Memory B cell (primary cell): ENCODE data around the gene RASIP1.
"Not testable (repeated sequence)": the region's sequence is repeated elsewhere in the genome, so short reads cannot be mapped to it uniquely, and the experiment has no call there.

Experiments used
- ATAC-seq: fragments of 150-1000 bp; cut with Tn5 transposase; 2 replicates; pipeline ENCODE4 v1.10.0; 2021; ENCODE audit warnings: low read depth, mild to moderate bottlenecking, moderate library complexity
- DNase-seq, 2 donors: peaks; one replicate each; pipeline ENCODE4 v3.0.0; 2022; ENCODE audit warnings: low spot score in 2 of 2
- H3K27ac Mint-ChIP-seq: one replicate; pipeline ENCODE4 v1.8.0; 2022; ENCODE audit warnings: mild to moderate bottlenecking, moderate library complexity, mixed read lengths
- H3K27me3 Mint-ChIP-seq: one replicate; pipeline ENCODE4 v1.8.0; 2022; ENCODE audit warnings: mixed read lengths
- H3K36me3 Mint-ChIP-seq: one replicate; pipeline ENCODE4 v1.8.0; 2022; ENCODE audit warnings: mild to moderate bottlenecking, mixed read lengths
- H3K4me1 Mint-ChIP-seq: one replicate; pipeline ENCODE4 v1.8.0; 2022; ENCODE audit warnings: mixed read lengths
- H3K4me3 Mint-ChIP-seq: one replicate; pipeline ENCODE4 v1.8.0; 2022; ENCODE audit warnings: mild to moderate bottlenecking, moderate library complexity, mixed read lengths
- H3K9me3 Mint-ChIP-seq: one replicate; pipeline ENCODE4 v1.8.0; 2022; ENCODE audit warnings: mixed read lengths

The RASIP1 gene

DNA sequence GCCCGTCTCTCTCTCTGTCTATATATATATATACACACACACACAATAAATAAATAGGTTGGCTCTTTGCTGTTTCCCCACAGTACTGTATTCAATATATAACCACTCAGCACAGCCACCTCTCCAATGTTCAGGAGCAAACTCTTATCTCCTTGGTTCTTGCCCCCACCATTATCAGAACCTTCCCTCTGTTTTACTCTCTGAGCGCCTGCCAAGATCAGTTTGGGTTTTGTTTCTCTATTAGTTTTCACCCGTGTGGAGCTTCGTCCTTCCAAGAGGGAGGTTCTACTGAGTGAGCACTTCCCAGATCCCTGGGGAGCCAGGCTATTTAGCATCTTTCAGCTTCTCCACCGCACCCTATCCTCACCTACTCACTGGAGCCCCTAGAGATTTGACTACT lies 25.4 kb upstream of the RASIP1 start:
- H3K4me1 Mint-ChIP-seq, H3K9me3 Mint-ChIP-seq, DNase-seq, H3K27ac Mint-ChIP-seq, ATAC-seq, H3K4me3 Mint-ChIP-seq, H3K36me3 Mint-ChIP-seq: not testable (repeated sequence)
- H3K27me3 Mint-ChIP-seq = peaks cover 25% of the 10 kb centered on the region

DNA sequence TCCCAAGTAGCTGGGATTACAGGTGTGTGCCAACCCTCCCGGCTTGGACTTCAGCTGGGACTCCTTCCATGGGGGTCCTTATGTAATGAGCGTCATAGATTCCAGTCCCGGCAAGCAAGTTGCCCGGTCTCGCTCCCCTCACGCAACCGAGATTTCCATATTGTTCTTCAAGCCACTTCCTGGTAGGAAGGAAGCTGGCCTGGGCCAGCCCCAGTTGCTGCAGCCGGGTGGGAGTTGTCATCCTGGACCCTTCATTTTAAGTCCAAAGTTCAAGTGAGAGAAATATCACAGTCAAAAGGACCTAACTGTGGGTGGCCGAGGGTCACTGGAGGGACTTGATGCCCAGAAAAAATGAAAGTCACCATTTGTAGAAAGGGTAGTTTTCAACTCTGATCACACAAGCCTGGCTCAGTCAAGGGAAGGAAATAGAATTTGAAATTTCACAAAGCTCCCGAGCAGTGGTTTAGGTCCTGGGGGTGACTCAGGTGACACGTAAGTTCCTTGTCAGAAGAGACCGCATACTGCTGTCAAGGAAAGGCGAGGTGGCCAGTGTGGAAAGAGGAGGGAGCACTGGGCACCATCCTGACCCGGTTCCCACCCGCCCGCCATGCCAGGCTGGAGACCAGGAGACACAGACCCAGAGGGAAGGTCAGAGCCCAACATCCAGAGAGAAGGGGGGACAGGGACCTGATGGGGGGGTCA lies 20.2 kb upstream of the RASIP1 start:
- DNase-seq = no peak
- Mint-ChIP-seq H3K9me3 (no peaks in the 10 kb centered on the region), H3K4me1 (peaks cover 2% of the 10 kb centered on the region), H3K27me3 (peaks cover 19% of the 10 kb centered on the region), H3K4me3 (no peak overlapping the region), H3K36me3 (no peaks in the 10 kb centered on the region), H3K27ac (no peak overlapping the region)
- no peak for ATAC-seq

DNA sequence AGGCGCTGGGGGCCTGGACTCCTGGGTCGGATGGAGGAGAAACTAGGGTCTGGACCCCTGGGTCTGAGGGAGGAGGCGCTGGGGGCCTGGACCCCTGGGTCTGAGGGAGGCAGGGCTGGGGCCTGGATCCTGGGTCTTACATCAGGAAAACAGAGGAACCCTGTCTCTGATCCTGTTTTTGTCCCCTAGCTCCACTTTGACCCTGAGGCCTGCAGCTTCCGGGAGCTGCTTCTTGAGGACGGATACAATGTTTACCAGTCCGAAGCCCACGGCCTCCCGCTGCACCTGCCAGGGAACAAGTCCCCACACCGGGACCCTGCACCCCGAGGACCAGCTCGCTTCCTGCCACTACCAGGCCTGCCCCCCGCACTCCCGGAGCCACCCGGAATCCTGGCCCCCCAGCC lies 17.3 kb upstream of the RASIP1 start:
- Mint-ChIP-seq H3K4me3 (no peak overlapping the region), H3K9me3 (no peaks in the 10 kb centered on the region), H3K4me1 (peaks cover 9% of the 10 kb centered on the region), H3K27ac (no peak overlapping the region), H3K27me3 (peaks cover 28% of the 10 kb centered on the region), H3K36me3 (no peaks in the 10 kb centered on the region)
- DNase-seq (no peak), ATAC-seq (no peak)

DNA sequence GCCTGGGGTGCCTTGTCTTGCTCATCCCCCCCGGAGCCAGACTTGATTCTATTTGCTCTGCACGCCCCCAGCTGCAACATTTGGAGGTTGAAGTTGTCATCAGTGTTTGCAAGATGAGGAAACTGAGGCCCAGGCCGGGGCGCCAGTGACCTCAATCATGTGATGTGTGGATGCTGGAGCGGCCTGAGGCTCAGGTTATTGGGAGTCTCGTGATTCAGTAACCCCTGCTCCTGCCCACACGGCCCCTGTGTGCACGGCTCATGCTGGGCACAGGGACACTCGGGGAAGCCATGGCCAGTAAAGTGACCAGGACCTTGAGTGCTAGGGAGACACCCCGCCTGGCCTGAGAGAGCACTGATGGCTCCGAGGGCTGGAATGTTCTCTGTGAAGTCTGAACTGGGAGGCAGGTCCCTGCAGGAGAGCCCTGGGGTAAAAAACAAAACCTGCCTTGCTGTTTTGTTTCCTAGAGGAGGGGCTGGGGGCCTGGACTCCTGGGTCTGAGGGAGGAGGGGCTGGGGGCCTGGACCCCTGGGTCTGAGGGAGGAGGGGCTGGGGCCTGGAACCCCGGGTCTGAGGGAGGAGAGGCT lies 16.8 kb upstream of the RASIP1 start:
- no peak for ATAC-seq
- Mint-ChIP-seq H3K27ac (no peak overlapping the region), H3K9me3 (no peaks in the 10 kb centered on the region), H3K27me3 (peaks cover 26% of the 10 kb centered on the region), H3K36me3 (no peaks in the 10 kb centered on the region), H3K4me3 (no peak overlapping the region), H3K4me1 (peaks cover 10% of the 10 kb centered on the region)
- DNase-seq = no peak

DNA sequence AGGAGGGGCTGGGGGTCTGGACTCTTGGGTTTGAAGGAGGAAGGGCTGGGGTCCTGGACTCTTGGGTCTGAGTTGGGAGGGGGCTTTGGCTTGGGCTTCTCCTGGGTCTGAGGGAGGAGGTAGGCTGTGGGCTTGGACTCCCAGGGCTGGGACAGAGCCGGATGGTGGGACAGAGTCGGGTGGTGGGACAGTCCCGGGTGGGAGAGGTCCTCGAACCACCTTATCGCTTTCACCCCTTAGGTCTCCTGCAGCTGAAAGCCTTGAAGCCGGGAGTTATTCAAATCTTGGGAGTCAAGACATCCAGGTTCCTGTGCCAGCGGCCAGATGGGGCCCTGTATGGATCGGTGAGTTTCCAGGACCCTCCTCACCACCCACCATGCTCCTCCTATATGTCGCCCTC lies 16.3 kb upstream of the RASIP1 start:
- Mint-ChIP-seq H3K36me3 (no peaks in the 10 kb centered on the region), H3K27ac (no peak overlapping the region), H3K4me1 (peaks cover 12% of the 10 kb centered on the region), H3K9me3 (no peaks in the 10 kb centered on the region), H3K27me3 (peaks cover 24% of the 10 kb centered on the region), H3K4me3 (no peak overlapping the region)
- ATAC-seq = no peak
- DNase-seq = no peak

DNA sequence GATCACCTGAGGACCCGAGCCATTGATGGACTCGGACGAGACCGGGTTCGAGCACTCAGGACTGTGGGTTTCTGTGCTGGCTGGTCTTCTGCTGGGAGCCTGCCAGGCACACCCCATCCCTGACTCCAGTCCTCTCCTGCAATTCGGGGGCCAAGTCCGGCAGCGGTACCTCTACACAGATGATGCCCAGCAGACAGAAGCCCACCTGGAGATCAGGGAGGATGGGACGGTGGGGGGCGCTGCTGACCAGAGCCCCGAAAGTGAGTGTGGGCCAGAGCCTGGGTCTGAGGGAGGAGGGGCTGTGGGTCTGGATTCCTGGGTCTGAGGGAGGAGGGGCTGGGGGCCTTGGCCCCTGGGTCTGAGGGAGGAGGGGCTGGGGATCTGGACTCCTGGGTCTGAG lies 15.8 kb upstream of the RASIP1 start:
- peaks cover 21% of the 10 kb centered on the region for H3K27me3 Mint-ChIP-seq
- H3K4me1 Mint-ChIP-seq = peaks cover 14% of the 10 kb centered on the region
- H3K27ac Mint-ChIP-seq = no peak overlapping the region
- no peak overlapping the region for H3K4me3 Mint-ChIP-seq
- H3K36me3 Mint-ChIP-seq = no peaks in the 10 kb centered on the region
- DNase-seq (no peak), ATAC-seq (no peak)
- no peaks in the 10 kb centered on the region for H3K9me3 Mint-ChIP-seq

DNA sequence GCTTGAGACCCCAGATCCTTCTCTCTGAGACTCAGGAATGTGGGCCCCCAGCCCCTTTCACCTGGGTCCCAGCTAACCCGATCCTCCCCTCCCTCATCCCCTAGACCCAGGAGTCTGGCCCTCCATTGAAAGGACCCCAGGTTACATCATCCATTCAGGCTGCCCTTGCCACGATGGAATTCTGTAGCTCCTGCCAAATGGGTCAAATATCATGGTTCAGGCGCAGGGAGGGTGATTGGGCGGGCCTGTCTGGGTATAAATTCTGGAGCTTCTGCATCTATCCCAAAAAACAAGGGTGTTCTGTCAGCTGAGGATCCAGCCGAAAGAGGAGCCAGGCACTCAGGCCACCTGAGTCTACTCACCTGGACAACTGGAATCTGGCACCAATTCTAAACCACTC lies 15.4 kb upstream of the RASIP1 start:
- no peaks in the 10 kb centered on the region for H3K36me3 Mint-ChIP-seq
- H3K4me3 Mint-ChIP-seq = no peak overlapping the region
- no peak overlapping the region for H3K27ac Mint-ChIP-seq
- H3K4me1 Mint-ChIP-seq = peaks cover 17% of the 10 kb centered on the region
- DNase-seq (no peak), ATAC-seq (no peak)
- H3K9me3 Mint-ChIP-seq = no peaks in the 10 kb centered on the region
- H3K27me3 Mint-ChIP-seq = peaks cover 20% of the 10 kb centered on the region

DNA sequence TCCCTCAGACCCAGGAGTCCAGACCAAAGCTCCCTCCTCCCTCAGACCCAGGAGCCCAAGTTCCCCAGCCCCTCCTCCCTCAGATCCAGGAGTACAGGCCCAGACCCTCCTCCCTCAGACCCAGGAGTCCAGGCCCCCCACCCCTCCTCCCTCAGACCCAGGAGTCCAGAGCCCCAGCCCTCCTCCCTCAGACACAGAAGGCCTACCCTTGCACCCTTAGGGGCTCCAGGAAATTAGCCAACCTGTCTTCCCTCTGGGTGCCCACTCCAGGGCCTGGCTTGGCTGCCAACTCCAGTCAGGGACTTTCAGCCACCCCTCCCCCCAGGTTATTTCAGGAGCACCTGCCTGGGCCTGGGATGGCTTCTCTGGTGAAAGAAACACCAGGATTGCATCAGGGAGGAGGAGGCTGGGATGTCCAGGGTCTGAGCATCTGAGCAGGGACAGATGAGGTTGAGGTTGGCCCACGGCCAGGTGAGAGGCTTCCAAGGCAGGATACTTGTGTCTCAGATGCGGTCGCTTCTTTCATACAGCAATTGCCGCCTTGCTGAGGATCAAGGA lies 14.8 kb upstream of the RASIP1 start, which contains the start of gene FGF21:
Gene FGF21, plus strand, starts transcription at position 441 of the 558 bp plus-strand sequence. CDS start 713 bp downstream, outside the sequence.
- DNase-seq (no peak), ATAC-seq (no peak)
- Mint-ChIP-seq H3K27ac (no peak within 1 kb of the TSS), H3K36me3 (no peaks in the 10 kb centered on the region), H3K27me3 (peaks cover 19% of the 10 kb centered on the region), H3K4me1 (peaks cover 15% of the 10 kb centered on the region), H3K9me3 (no peaks in the 10 kb centered on the region), H3K4me3 (no peak within 1 kb of the TSS)

DNA sequence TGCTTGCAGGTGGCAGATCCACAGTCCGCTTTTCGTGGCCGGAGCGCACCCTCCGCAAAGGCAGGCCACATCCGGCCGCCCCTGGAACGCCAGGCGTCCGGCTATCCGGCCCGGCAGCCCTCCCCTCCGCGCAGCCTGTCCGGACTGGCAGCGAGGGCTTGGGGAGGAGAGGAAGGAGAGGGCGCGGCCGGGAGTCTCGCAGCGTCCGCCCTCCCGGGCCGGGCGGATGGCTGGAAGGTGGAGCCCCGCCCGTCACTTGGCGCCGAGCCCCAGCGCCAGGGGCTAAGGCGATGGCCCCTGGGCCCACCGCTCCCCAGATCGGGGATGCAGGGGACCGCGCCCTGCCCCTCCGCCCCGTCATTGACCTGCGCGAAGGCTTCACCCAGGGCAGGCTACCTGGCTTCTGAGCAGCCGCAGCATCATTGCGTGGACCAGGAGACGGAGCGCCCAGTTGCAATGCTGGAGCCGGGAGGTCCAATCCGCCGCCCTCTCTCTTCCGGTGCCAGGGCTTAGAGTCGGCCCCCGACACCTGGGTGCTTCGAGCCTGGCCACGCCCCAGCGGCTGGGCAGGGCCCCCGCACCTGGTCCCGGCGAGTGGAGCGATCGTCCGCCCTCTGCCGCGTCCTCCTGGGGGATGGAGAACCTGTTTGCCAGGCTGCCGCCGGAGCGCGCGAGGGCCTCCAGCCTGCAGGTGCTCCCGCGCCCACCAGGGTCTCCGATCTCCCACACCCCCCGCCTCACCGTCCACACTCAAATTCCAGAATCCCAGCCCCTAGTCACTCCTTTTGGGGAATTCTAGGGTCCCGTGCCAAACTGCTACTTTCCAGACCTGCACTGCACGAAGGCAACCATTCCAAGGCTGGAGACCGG lies 12.3 kb upstream of the RASIP1 start, which contains the start of gene FUT1:
Gene FUT1, minus strand, starts transcription at position 146 of the 870 bp plus-strand sequence. CDS start 1,360 bp downstream, outside the sequence.
- H3K27ac Mint-ChIP-seq = no peak within 1 kb of the TSS
- ATAC-seq = peak; percentile 80
- no peaks in the 10 kb centered on the region for H3K36me3 Mint-ChIP-seq
- peaks cover 23% of the 10 kb centered on the region for H3K27me3 Mint-ChIP-seq
- no peak for DNase-seq
- peak within 1 kb of the TSS; percentile 75 for H3K4me3 Mint-ChIP-seq
- no peaks in the 10 kb centered on the region for H3K9me3 Mint-ChIP-seq
- H3K4me1 Mint-ChIP-seq = peaks cover 15% of the 10 kb centered on the region

DNA sequence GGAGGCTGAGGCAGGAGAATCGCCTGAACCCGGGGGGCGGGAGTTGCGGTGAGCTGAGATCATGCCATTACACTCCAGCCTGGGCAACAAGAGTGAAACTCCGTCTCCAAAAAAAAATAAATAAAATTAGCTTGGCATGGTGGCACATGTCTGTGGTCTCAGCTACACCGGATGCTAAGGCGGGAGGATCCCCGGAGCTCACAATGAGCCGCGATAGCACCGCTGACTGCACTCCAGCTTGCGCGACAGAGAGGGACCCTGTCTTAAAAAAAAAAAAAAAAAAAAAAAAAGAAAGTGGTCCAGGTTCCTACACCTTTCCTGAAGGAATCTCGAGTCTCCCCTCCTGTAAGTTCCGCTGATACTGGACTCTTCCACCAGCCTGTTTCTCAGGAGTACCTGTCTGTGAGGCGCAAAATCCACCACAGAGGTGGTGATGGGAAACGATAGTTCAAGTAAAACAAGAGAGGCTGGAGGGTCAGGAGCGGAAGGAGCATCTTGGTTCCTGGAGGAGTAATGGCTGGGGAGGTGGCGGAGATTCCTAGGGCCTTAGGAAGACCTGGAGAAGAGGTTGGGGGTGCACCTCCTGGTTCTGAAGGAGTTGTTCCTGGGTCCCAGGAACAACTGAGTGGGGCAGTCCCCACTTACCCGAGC lies 11.6 kb upstream of the RASIP1 start:
- Mint-ChIP-seq H3K9me3 (no peaks in the 10 kb centered on the region), H3K27me3 (peaks cover 26% of the 10 kb centered on the region), H3K36me3 (no peaks in the 10 kb centered on the region), H3K27ac (no peak overlapping the region), H3K4me1 (peaks cover 15% of the 10 kb centered on the region), H3K4me3 (peak overlapping the region; percentile 69)
- ATAC-seq = no peak
- no peak for DNase-seq

DNA sequence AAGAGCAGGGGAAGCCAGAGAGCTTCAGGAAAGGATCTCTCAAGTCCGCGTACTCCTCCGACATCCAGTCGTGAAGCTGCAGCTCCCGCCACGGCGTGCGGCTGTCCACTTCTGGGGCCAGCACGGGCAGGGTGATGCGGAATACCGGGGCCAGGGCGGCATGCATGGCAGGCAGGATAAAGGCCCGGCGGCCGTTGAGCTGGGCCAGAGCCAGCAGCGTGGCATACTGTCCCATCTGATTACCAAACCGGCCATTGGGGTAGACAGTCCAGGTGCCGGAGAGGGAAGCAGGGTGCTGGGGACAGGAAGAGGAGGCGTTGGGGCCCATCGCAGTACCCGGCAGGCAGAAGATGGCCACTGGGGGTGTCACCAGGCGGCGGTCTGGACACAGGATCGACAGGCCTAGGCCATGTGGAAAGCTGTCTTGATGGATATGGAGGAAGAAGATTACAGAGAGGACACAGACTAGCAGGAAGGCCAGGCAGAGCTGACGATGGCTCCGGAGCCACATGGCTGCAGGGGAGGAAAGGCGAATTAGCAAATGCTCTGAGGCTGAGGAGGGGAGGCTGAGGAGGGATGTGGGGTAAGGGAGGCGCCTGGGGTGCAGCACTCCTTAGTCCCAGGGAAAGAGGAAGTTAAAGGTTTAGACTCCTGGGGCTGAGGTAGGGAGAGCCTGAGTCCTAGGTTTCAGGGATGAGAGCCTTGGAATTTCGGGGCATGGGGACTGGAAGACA lies 10.5 kb upstream of the RASIP1 start:
- peaks cover 29% of the 10 kb centered on the region for H3K27me3 Mint-ChIP-seq
- H3K36me3 Mint-ChIP-seq = no peaks in the 10 kb centered on the region
- ATAC-seq = no peak
- no peak for DNase-seq
- H3K27ac Mint-ChIP-seq = no peak overlapping the region
- peak overlapping the region; percentile 32 for H3K4me3 Mint-ChIP-seq
- H3K9me3 Mint-ChIP-seq = no peaks in the 10 kb centered on the region
- H3K4me1 Mint-ChIP-seq = peaks cover 15% of the 10 kb centered on the region

DNA sequence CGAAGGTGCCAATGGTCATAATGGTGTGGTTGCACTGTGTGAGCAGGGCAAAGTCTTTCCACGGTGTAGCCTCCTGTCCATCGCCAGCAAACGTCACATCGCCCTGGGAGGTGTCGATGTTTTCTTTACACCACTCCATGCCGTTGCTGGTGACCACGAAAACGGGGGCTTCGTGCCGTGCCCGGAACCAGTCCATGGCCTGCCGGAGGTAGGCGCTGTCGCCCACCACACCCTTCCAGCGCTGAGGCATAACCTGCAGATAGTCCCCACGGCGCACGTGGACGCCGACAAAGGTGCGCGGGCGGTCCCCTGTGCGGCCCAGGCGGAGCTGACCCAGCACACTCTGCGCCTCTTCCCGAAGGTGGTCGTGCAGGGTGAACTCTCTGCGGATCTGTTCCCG lies 9.9 kb upstream of the RASIP1 start:
- Mint-ChIP-seq H3K9me3 (no peaks in the 10 kb centered on the region), H3K4me1 (peaks cover 15% of the 10 kb centered on the region), H3K27ac (no peak overlapping the region), H3K36me3 (no peaks in the 10 kb centered on the region), H3K27me3 (peaks cover 32% of the 10 kb centered on the region), H3K4me3 (no peak overlapping the region)
- no peak for DNase-seq
- ATAC-seq = no peak

DNA sequence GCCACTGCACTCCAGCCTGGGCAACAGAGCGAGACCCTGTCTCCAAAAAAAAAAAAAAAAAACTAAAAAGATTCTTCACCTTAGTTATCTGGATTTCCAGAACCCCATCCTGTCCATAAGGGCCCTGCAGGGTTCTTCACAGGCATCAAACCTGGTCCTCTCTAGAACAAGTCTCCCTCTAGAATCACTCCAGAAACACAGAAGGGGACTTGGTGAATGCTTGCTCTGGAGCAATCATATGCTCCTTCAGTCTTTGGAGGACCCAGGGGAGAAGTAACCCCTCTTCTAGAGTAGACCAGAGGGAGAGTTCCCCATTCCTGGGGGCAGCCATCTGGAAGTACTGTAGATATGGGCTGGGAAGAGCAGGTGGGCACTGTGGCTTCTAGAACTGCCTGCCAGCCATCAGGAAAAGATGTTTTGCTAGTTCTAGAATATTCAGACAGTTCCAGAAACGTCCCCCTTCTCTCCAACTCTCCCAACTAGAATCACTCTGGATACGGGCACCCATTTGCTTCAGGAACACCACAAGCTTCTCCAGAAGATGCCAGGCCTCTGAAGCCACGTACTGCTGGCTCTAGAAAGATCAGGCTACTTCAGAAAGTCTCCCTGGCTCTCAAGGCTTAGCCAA lies 9.3 kb upstream of the RASIP1 start:
- H3K27ac Mint-ChIP-seq = no peak overlapping the region
- ATAC-seq (no peak), DNase-seq (no peak)
- H3K9me3 Mint-ChIP-seq = no peaks in the 10 kb centered on the region
- no peak overlapping the region for H3K4me3 Mint-ChIP-seq
- no peaks in the 10 kb centered on the region for H3K36me3 Mint-ChIP-seq
- H3K27me3 Mint-ChIP-seq = peaks cover 31% of the 10 kb centered on the region
- peaks cover 15% of the 10 kb centered on the region for H3K4me1 Mint-ChIP-seq
